HL-60 (cell line): ENCODE measurements around the gene ALK.

Source experiments
- CTCF ChIP-seq: IDR thresholded peaks from one replicate; pipeline ENCODE4 v1.5.1; 2011; ENCODE audit warnings: low read length, control low read depth, inconsistent platforms; ENCODE audit not compliant: insufficient read depth
- POLR2AphosphoS5 ChIP-seq: IDR thresholded peaks from 2 replicates; pipeline ENCODE4 v1.6.1; 2012; ENCODE audit warnings: low read depth
- REST ChIP-seq: IDR thresholded peaks from 2 replicates; pipeline ENCODE4 v1.6.1; 2012; ENCODE audit warnings: low read depth; ENCODE audit not compliant: insufficient replicate concordance

GRCh38 chr2:29270701-29271121 is 650.7 kb downstream of the ALK start:
- TF ChIP-seq CTCF (no peak), REST (no peak), POLR2AphosphoS5 (no peak)
